K562 (cell line): ENCODE data around the gene PRKAG1. TPM values are rescaled to one million over a fixed set of nuclear protein-coding genes. Genes with fewer than 3 reads are reported as not detected.

Source experiments
- ATAC-seq: fragments of 200-7000 bp; cut with Tn5 transposase; 3 replicates; pipeline ENCODE4 v1.9.1; 2020; ENCODE audit warnings: moderate library complexity
- BruUV-seq: library from RNA; stranded (reverse); fragments of 400-500 nt; replicated peaks from 2 replicates; lab custom pipeline; 2021; lab: Mats Ljungman, UMichigan
- CTCF ChIA-PET: fragments of 300-600 bp; formaldehyde crosslinking; extraction: SDS; loops from one replicate; lab custom pipeline; 2021; ENCODE audit warnings: low intra/inter-chr PET ratio; lab: Yijun Ruan, JAX
- POLR2A ChIA-PET: fragments of 300-600, 350-650 bp; sonication (Branson Sonifier 250); formaldehyde crosslinking; extraction: SDS; loops from one replicate; lab custom pipeline; 2021; ENCODE audit warnings: antibody characterized with exemption, inconsistent platforms; lab: Yijun Ruan, JAX
- DNase-seq, 4 experiments: peaks; one replicate each; pipeline versions ENCODE4 v3.0.0 to v3.0.0-alpha.2; 2011 to 2018; ENCODE audit warnings: low spot score in 3 of 4, mixed read lengths in 3 of 4; ENCODE audit errors: extremely low read depth in 1 of 4
- FAIRE-seq: peaks from 2 replicates; lab custom pipeline; 2011; peaks lifted over from hg19 to GRCh38; lab: Jason Lieb, UNC
- H2AFZ ChIP-seq: 2 replicates; pipeline ENCODE4 v1.6.0; 2011; ENCODE audit warnings: low read depth, low read length, control low read depth, inconsistent platforms
- H3K27ac ChIP-seq: fragments of 200-600 bp; 3 replicates; pipeline ENCODE4 v1.8.0; 2011; ENCODE audit warnings: low read depth, mild to moderate bottlenecking, control low read depth, inconsistent platforms, low read length, moderate library complexity, mixed read lengths; ENCODE audit errors: extremely low read depth
- H3K27me3 ChIP-seq, 2 experiments: fragments of 300-600 bp in 1 of 2; 2 replicates in 1 of 2; 3 replicates in 1 of 2; pipeline versions ENCODE4 v1.6.0 to v1.8.0; 2011; ENCODE audit warnings: inconsistent platforms in 2 of 2, low read length in 2 of 2, mild to moderate bottlenecking in 1 of 2, mixed read lengths in 1 of 2, moderate library complexity in 1 of 2; ENCODE audit not compliant: control insufficient read depth in 2 of 2, insufficient read depth in 2 of 2
- H3K36me3 ChIP-seq: fragments of 300-600 bp; 3 replicates; pipeline ENCODE4 v1.8.0; 2011; ENCODE audit warnings: mild to moderate bottlenecking, low read length, inconsistent platforms; ENCODE audit not compliant: control insufficient read depth, insufficient read depth
- H3K4me1 ChIP-seq, 2 experiments: fragments of 200-600 bp in 1 of 2; replicated peaks in 1 of 2; 2 replicates in 1 of 2; 3 replicates in 1 of 2; pipeline versions ENCODE4 v1.5.1 to v1.8.0; 2011; ENCODE audit warnings: inconsistent platforms in 2 of 2, low read length in 2 of 2, mild to moderate bottlenecking in 1 of 2, mixed read lengths in 1 of 2, moderate library complexity in 1 of 2; ENCODE audit not compliant: control insufficient read depth in 2 of 2, insufficient read depth in 2 of 2
- H3K4me2 ChIP-seq: 2 replicates; pipeline ENCODE4 v1.6.1; 2011; ENCODE audit warnings: low read length, control low read depth, inconsistent platforms, mixed read lengths; ENCODE audit not compliant: insufficient read depth
- H3K4me3 ChIP-seq: fragments of 200-600 bp; sonication (generic), shearing (Covaris generic); 2 replicates; pipeline ENCODE4 v1.5.1; 2016; ENCODE audit warnings: control low read depth, inconsistent platforms
- H3K79me2 ChIP-seq: fragments of 200-600 bp; 3 replicates; pipeline ENCODE4 v1.8.0; 2011; ENCODE audit warnings: low read length, inconsistent platforms; ENCODE audit not compliant: control insufficient read depth, insufficient read depth
- H3K9ac ChIP-seq, 2 experiments: 2 replicates each; pipeline versions ENCODE4 v1.6.0 to v1.6.1; 2011; ENCODE audit warnings: low read depth in 2 of 2, low read length in 2 of 2, control low read depth in 1 of 2, inconsistent platforms in 1 of 2, mild to moderate bottlenecking in 1 of 2, mixed read lengths in 1 of 2; ENCODE audit not compliant: insufficient read depth in 1 of 2
- H3K9me1 ChIP-seq: one replicate; pipeline ENCODE4 v1.6.0; 2011; ENCODE audit warnings: inconsistent platforms, mild to moderate bottlenecking, low read length, moderate library complexity; ENCODE audit not compliant: control insufficient read depth, insufficient read depth
- H3K9me3 ChIP-seq: replicated peaks from 2 replicates; pipeline ENCODE4 v1.5.1; 2011; ENCODE audit warnings: low read depth, low read length, inconsistent platforms; ENCODE audit not compliant: control insufficient read depth, insufficient read depth
- H4K20me1 ChIP-seq: replicated peaks from 2 replicates; pipeline ENCODE4 v1.6.1; 2011; ENCODE audit warnings: low read length, inconsistent platforms, mixed read lengths; ENCODE audit not compliant: control insufficient read depth, insufficient read depth
- CSDE1 ChIP-seq, 2 experiments: fragments of 450-650 bp; IDR thresholded peaks; 2 replicates each; pipeline ENCODE4 v1.6.1; 2016; ENCODE audit warnings: mild to moderate bottlenecking in 1 of 2
- FOXJ2 ChIP-seq: fragments of 200-800 bp; sonication (Bioruptor generic); IDR thresholded peaks from 2 replicates; pipeline ENCODE4 v1.6.1; 2016; ENCODE audit warnings: missing genetic modification characterization, missing compliant biosample characterization
- KDM5B ChIP-seq: fragments of 200-600 bp; sonication (generic); IDR thresholded peaks from 2 replicates; pipeline ENCODE4 v1.6.1; 2012; ENCODE audit warnings: low read depth, mild to moderate bottlenecking, moderate library complexity, low read length, control low read depth, inconsistent platforms; ENCODE audit not compliant: insufficient replicate concordance
- SAP30 ChIP-seq: fragments of 200-600 bp; sonication (generic); IDR thresholded peaks from 2 replicates; pipeline ENCODE4 v1.6.1; 2012; ENCODE audit warnings: borderline replicate concordance, low read depth, mild to moderate bottlenecking, moderate library complexity, low read length, control low read depth, inconsistent platforms; ENCODE audit not compliant: insufficient read depth, poor library complexity, severe bottlenecking
- TEAD1 ChIP-seq, 2 experiments: fragments of 450-650 bp in 1 of 2; sonication (generic) in 1 of 2; formaldehyde crosslinking; IDR thresholded peaks; 2 replicates each; pipeline versions ENCODE4 v1.4.0 to v1.8.0; 2020 to 2022; ENCODE audit warnings: mild to moderate bottlenecking in 2 of 2, missing genetic modification reagents in 1 of 2
- WGBS: fragments of 100-300 bp; shearing (Covaris generic); methylation state at CpG from one replicate; pipeline ENCODE4 v1.1.6; 2016; ENCODE audit warnings: low coverage, mixed read lengths; ENCODE audit not compliant: insufficient coverage; ENCODE audit errors: missing lambda C conversion rate; 5-methylcytosine and 5-hydroxymethylcytosine counted together
- in situ Hi-C: fragments of 300-500 bp; cut with MboI; formaldehyde crosslinking; loops from 4 replicates; pipeline ENCODE4 v1.15.0; 2018; ENCODE audit warnings: inconsistent platforms, mixed read lengths
- intact Hi-C: fragments of 100-400 bp; cut with micrococcal nuclease; formaldehyde crosslinking; loops from 2 replicates; pipeline ENCODE4 v1.14.2; 2022
- polyA plus RNA-seq, 8 experiments: library from polyadenylated mRNA; depleted of rRNA in 4 of 8; stranded (reverse) in 5 of 8; unstranded in 3 of 8; fragments of >200 nt; fragmentation: Nextera tagmentation in 2 of 8; fragmentation: Illumina TruSeq in 1 of 8; extraction: Ambion mirVana in 2 of 8; extraction: Trizol in 1 of 8; gene quantifications; 2 replicates each; pipeline versions ENCODE4 v1.2.1 to v1.2.3, GENCODE V29; 2011 to 2014; ENCODE audit warnings: inconsistent platforms in 1 of 8, missing spikeins in 1 of 8
- total RNA-seq, 7 experiments: library from RNA; depleted of rRNA in 6 of 7; stranded (reverse); fragments of >200 nt in 6 of 7; fragmentation: Illumina TruSeq in 2 of 7; extraction: Trizol in 2 of 7; gene quantifications; 2 replicates each; pipeline versions ENCODE4 v1.2.1 to v1.2.3, GENCODE V29; 2011 to 2021; ENCODE audit warnings: low replicate concordance in 1 of 7
- TF ChIP-seq, protein P1 (sequence below): fragments of 450-650 bp; IDR thresholded peaks from 2 replicates; pipeline ENCODE4 v1.6.1; 2016; ENCODE audit warnings: borderline replicate concordance

The PRKAG1 gene
- total and polyA plus RNA-seq, 9 of the 15 experiments (the other 6 are each of a cell fraction or from before 2014, with no cell fraction given) = 51.1 to 126 (median 79.1) TPM

DNA sequence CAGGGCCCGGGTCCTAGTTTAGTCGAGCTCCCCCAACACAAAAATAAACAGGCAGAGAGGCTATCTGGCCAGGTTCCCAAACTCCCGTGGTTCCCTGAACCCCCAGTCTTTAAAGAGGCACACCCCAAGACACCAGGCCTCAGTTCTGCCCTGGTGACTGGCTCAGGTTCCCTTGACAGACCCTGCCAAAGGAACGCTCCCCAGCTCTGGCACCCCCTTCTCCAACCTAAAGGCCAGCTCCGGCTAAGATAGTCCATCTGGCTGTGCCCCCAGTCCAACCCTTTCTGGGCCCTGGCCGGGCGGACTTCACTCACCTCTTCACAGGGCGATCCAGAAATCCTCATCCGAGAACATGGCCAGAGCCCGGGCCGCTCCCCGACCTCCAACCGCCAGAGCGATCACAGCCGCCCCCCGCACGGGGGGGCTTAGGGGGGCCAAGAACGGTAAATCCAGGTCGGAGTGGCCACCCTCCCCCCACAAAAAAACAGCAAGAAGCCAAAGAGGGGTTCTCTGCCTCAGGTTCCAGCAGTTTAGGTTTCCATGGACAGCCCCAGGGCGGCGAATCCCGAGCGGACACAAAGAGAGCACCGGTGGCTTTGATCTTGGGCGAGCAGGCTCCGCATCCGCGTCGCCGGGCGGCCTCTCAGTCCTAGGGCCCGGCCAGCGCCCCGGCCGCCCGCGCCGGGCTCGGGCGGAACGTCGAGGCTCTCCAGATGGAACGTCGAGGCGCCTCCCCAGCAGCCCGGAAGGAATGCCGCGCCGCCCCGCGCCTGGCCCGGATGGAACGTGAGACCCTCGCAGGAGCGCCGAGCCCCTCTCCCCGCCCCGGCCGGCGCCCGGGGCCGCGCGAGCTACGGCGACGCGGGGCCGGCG lies 41.0 kb upstream of the PRKAG1 start (continued):
- TF ChIP-seq, protein P1, sequence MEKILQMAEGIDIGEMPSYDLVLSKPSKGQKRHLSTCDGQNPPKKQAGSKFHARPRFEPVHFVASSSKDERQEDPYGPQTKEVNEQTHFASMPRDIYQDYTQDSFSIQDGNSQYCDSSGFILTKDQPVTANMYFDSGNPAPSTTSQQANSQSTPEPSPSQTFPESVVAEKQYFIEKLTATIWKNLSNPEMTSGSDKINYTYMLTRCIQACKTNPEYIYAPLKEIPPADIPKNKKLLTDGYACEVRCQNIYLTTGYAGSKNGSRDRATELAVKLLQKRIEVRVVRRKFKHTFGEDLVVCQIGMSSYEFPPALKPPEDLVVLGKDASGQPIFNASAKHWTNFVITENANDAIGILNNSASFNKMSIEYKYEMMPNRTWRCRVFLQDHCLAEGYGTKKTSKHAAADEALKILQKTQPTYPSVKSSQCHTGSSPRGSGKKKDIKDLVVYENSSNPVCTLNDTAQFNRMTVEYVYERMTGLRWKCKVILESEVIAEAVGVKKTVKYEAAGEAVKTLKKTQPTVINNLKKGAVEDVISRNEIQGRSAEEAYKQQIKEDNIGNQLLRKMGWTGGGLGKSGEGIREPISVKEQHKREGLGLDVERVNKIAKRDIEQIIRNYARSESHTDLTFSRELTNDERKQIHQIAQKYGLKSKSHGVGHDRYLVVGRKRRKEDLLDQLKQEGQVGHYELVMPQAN = no peak
- TF ChIP-seq SAP30 = peak; percentile 55
- no peak for TF ChIP-seq TEAD1 (CRISPR knock-in tag; IDR thresholded peaks at IDR 0.05)
- no peak for TF ChIP-seq CSDE1 (IDR thresholded peaks at IDR 0.05)

DNA sequence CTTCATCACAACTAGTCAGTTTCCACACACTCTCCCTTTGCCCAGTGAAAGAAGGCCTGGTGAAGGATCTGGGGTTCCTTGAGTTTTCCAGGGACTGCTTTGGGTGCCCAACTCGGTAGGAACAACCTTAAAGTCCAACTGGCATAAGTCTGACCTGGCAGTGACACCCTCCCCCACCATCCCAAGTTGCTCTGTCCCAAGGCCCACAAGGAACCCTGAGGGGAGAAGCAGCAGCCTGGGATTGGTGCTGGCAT lies 40.4 kb upstream of the PRKAG1 start:
- FAIRE-seq (no peak), DNase-seq (no peak), ATAC-seq (no peak)
- peak overlapping the region; percentile 96 to 98 for H3K9ac ChIP-seq
- H3K79me2 ChIP-seq = peaks cover 78% of the 10 kb centered on the region
- peak overlapping the region; percentile 94 for H3K4me3 ChIP-seq
- ChIA-PET CTCF (no interaction called here), POLR2A (interaction anchor here (0.5 to 6.4 kb wide), 17 partner anchors 8 to 331 kb away, joined by 3 to 40 read pairs (median 4); partner anchors contain the start of genes RHEBL1, TUBA1B and TUBA1C)
- H3K4me2 ChIP-seq = peak overlapping the region; percentile 94
- peak overlapping the region; percentile 98 for H3K27ac ChIP-seq
- no peaks in the 10 kb centered on the region for H3K9me3 ChIP-seq
- WGBS = 0% methylated on average over 1 of the region's 1 CpG
- in situ Hi-C loops = no loop called here
- H3K36me3 ChIP-seq = peaks cover 31% of the 10 kb centered on the region
- H3K4me1 ChIP-seq = peaks cover 15 to 24% of the 10 kb centered on the region in 2 experiments; a peak in 4 of 5 replicates
- BruUV-seq = no TSS peak
- H2AFZ ChIP-seq = no peak overlapping the region
- TF ChIP-seq KDM5B = no peak
- TF ChIP-seq FOXJ2 (tag) = no peak
- no peaks in the 10 kb centered on the region for H3K27me3 ChIP-seq
- intact Hi-C loops = no loop called here
- peaks cover 4% of the 10 kb centered on the region for H3K9me1 ChIP-seq
- peaks cover 51% of the 10 kb centered on the region for H4K20me1 ChIP-seq
